Body of pancreas (tissue), 4 donors: ENCODE data around the gene ERC2.

Experiments used
- CTCF ChIP-seq, 7 experiments: fragments of 450-650 bp in 4 of 7; fragments of 200-600 bp in 3 of 7; sonication (generic) in 3 of 7; IDR thresholded peaks; one replicate each; pipeline ENCODE4 v1.5.1; 2016 to 2019; ENCODE audit warnings: antibody characterized with exemption in 7 of 7
- POLR2A ChIP-seq, 3 donors: fragments of 450-650 bp; IDR thresholded peaks; one replicate each; pipeline ENCODE4 v1.6.1; 2016; ENCODE audit warnings: antibody characterized with exemption in 3 of 3, mild to moderate bottlenecking in 2 of 3

GRCh38 chr3:55661141-55661540, 807.1 kb downstream of the ERC2 start:
- TF ChIP-seq CTCF (IDR thresholded peaks at IDR 0.05) (no peak), POLR2A (IDR thresholded peaks at IDR 0.05) (no peak)
